C4-2B (cell line): ENCODE results near the gene TMEM11.

ENCODE experiments used
- H3K27ac ChIP-seq: fragments of 450-650 bp; 2 replicates; pipeline ENCODE4 v1.5.1; 2017
- ZFX ChIP-seq: fragments of 450-650 bp; IDR thresholded peaks from 2 replicates; pipeline ENCODE4 v1.6.1; 2017
- TF ChIP-seq, protein P1 (sequence below): fragments of 450-650 bp; conservative IDR thresholded peaks from 2 replicates; pipeline ENCODE4 v1.5.1; 2017; ENCODE audit warnings: mild to moderate bottlenecking

TMEM11 gene

GRCh38 chr17:21247552-21248258 is 33.7 kb upstream of the TMEM11 start:
- TF ChIP-seq, protein P1, sequence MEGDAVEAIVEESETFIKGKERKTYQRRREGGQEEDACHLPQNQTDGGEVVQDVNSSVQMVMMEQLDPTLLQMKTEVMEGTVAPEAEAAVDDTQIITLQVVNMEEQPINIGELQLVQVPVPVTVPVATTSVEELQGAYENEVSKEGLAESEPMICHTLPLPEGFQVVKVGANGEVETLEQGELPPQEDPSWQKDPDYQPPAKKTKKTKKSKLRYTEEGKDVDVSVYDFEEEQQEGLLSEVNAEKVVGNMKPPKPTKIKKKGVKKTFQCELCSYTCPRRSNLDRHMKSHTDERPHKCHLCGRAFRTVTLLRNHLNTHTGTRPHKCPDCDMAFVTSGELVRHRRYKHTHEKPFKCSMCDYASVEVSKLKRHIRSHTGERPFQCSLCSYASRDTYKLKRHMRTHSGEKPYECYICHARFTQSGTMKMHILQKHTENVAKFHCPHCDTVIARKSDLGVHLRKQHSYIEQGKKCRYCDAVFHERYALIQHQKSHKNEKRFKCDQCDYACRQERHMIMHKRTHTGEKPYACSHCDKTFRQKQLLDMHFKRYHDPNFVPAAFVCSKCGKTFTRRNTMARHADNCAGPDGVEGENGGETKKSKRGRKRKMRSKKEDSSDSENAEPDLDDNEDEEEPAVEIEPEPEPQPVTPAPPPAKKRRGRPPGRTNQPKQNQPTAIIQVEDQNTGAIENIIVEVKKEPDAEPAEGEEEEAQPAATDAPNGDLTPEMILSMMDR = no peak
- no peak for TF ChIP-seq ZFX

GRCh38 chr17:21246698-21247097 is 32.7 kb upstream of the TMEM11 start:
- H3K27ac ChIP-seq = no peak overlapping the region
- TF ChIP-seq ZFX = no peak
- TF ChIP-seq, protein P1 = no peak

More at GRCh38 chr17:21247552-21248258, 33.7 kb upstream of the TMEM11 start:
- no peak overlapping the region for H3K27ac ChIP-seq

DNA sequence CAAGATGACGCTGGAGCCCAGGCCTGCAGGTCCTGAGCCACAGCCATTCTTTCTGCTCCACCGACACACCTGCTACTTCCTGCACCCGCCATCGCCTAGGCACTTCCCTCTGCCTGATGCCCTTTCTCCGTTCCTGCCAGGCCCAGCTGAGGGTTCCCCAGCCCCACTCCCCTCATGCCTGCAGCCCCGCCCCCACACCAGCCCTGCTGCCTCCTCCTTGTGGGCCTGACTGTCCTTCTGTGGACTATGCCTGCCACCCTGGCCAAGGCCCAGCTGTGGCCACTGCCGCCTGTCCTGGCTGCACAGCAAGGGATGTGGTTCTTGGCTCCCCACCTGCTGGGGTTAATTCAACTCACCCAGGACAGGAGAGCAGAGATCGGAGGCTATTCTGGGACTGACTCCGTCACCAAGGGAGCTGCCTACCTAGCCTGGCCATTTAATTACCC is 31.7 kb upstream of the TMEM11 start:
- TF ChIP-seq ZFX = no peak
- TF ChIP-seq, protein P1 = no peak
- no peak overlapping the region for H3K27ac ChIP-seq

- H3K27ac ChIP-seq = no peak overlapping the region
- no peak for TF ChIP-seq ZFX
- TF ChIP-seq, protein P1 = no peak
Measured at GRCh38 chr17:21243516-21244303, 29.7 kb upstream of the TMEM11 start.

DNA sequence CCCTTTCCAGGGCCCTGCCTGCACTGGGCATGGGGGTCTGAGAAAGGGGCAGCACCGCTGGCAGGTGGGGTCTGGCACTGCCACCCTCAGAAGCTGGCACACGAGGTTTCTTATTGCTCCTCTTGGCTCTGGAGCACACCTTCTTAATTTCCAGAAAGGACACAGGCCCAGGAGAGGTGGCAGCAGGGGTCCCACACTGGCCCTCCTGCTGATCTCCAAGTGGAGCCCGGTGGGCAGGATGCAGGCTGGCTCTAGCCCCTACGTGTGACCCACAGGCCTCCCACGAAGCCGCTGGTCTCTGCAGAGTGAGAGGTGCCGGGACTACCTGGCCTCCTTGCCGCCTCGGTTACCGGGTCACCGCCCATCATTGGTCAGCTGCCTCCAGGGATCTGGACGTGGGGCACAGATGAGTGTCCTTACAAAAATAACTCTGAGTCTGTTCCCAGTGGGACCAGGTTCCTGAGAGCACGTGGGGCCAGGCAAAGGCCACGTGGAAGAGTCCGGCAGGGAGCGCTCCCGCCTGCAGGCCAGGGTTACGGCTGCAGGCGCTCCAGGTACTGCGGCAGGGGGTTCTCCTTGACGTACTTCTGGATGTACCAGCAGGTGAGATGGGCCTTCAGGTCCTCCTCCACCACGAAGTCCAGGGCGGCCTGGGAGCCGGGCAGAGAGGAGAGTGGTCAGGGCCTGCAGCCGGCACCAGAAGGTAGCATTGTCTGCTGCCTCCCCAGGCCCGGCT is 29.0 kb upstream of the TMEM11 start:
- TF ChIP-seq ZFX = no peak
- no peak overlapping the region for H3K27ac ChIP-seq

- TF ChIP-seq, protein P1 = no peak
- no peak for TF ChIP-seq ZFX
- no peak overlapping the region for H3K27ac ChIP-seq
Measured at GRCh38 chr17:21242026-21242697, 28.2 kb upstream of the TMEM11 start.

GRCh38 chr17:21241564-21241963 is 27.6 kb upstream of the TMEM11 start:
- TF ChIP-seq, protein P1 = no peak
- no peak for TF ChIP-seq ZFX
- H3K27ac ChIP-seq = no peak overlapping the region
